Tibial nerve (tissue), 4 donors: ENCODE results near the gene ZDHHC1. TPM values are rescaled to one million over a fixed set of nuclear protein-coding genes. Genes with fewer than 3 reads are reported as not detected.

Experiments
- DNase-seq, 2 donors: peaks; one replicate each; pipeline ENCODE4 v3.0.0-alpha.2; 2019; ENCODE audit warnings: low spot score in 2 of 2
- H3K27ac ChIP-seq, 4 donors: fragments of 200-600 bp; sonication (generic) in 3 of 4; one replicate each; pipeline ENCODE4 v1.5.1; 2017 to 2019; ENCODE audit warnings: mild to moderate bottlenecking in 1 of 4
- H3K27me3 ChIP-seq, 2 donors: fragments of 200-600 bp; sonication (generic) in 1 of 2; one replicate each; pipeline versions ENCODE4 v1.5.1 to v1.6.0; 2017 to 2019
- H3K36me3 ChIP-seq, 3 donors: fragments of 200-600 bp; sonication (generic); one replicate each; pipeline ENCODE4 v1.5.1; 2018 to 2019
- H3K4me1 ChIP-seq, 4 donors: fragments of 200-600 bp; sonication (generic) in 3 of 4; one replicate each; pipeline ENCODE4 v1.5.1; 2017 to 2019
- H3K4me3 ChIP-seq, 4 donors: fragments of 200-600 bp; sonication (generic) in 3 of 4; one replicate each; pipeline ENCODE4 v1.5.1; 2017 to 2019; ENCODE audit warnings: mild to moderate bottlenecking in 1 of 4, moderate library complexity in 1 of 4
- H3K9me3 ChIP-seq, 4 donors: fragments of 200-600 bp; sonication (generic) in 3 of 4; one replicate each; pipeline ENCODE4 v1.5.1; 2017 to 2019
- EP300 ChIP-seq, 2 donors: sonication (generic); formaldehyde crosslinking; IDR thresholded peaks; one replicate each; pipeline ENCODE4 v1.6.1; 2017; ENCODE audit warnings: antibody characterized with exemption in 2 of 2, mild to moderate bottlenecking in 1 of 2
- POLR2A ChIP-seq, 2 donors: fragments of 450-650 bp; IDR thresholded peaks; one replicate each; pipeline ENCODE4 v1.6.1; 2017; ENCODE audit warnings: antibody characterized with exemption in 2 of 2, mild to moderate bottlenecking in 2 of 2, moderate library complexity in 2 of 2
- WGBS, 2 donors: methylation state at CpG; one replicate each; pipeline ENCODE4 v1.1.5; 2018; 5-methylcytosine and 5-hydroxymethylcytosine counted together
- total RNA-seq, 4 donors: library from RNA; depleted of rRNA; stranded (reverse); fragments of >200 nt; gene quantifications; one replicate each; pipeline ENCODE4 v1.1.0, GENCODE V29; 2016
- TF ChIP-seq, protein P1 (sequence below), 5 experiments: fragments of 200-600 bp in 3 of 5; fragments of 450-650 bp in 2 of 5; sonication (generic) in 3 of 5; IDR thresholded peaks; one replicate each; pipeline ENCODE4 v1.5.1; 2016 to 2019; ENCODE audit warnings: antibody characterized with exemption in 5 of 5, mild to moderate bottlenecking in 3 of 5, moderate library complexity in 2 of 5

ZDHHC1 gene
- total RNA-seq, 4 donors from 2014 or later, result 24.3 to 46.2 (median 32.8) TPM

DNA sequence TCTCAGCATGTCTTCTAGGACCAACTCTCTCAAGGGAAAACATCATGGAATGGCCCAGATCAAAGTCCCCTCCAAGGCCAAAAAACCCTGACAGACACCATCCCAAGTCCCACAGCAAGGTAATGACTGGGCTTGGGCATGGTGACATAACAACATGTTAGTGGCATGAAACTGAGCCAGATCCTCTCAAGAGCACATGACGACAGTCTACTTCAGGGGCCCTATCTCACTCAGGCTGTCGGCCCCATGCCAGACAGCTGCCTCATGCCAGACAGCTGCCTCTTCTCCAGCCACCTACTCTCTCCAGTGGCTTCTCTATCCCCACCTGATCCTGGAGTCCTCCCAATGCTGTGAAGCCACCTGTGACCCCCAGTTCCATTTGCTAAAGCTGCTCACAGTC lies 33.1 kb upstream of the ZDHHC1 start:
- DNase-seq, result no peak
- WGBS, 2 donors, result 59 to 77% methylated on average over 2 of the region's 2 CpGs
- Histone ChIP-seq H3K9me3 (no peaks in the 10 kb centered on the region), H3K4me1 (peaks cover 0 to 78% (median 45%) of the 10 kb centered on the region in 4 donors), H3K36me3 (peaks cover 0 to 35% (median 0%) of the 10 kb centered on the region in 3 donors), H3K27me3 (no peaks in the 10 kb centered on the region), H3K27ac (peak overlapping the region in 2 of 4 donors; percentile 25 to 68), H3K4me3 (no peak overlapping the region)
- no peak for TF ChIP-seq EP300 (IDR thresholded peaks at IDR 0.05)
- TF ChIP-seq POLR2A (IDR thresholded peaks at IDR 0.05), result no peak
- TF ChIP-seq, protein P1, sequence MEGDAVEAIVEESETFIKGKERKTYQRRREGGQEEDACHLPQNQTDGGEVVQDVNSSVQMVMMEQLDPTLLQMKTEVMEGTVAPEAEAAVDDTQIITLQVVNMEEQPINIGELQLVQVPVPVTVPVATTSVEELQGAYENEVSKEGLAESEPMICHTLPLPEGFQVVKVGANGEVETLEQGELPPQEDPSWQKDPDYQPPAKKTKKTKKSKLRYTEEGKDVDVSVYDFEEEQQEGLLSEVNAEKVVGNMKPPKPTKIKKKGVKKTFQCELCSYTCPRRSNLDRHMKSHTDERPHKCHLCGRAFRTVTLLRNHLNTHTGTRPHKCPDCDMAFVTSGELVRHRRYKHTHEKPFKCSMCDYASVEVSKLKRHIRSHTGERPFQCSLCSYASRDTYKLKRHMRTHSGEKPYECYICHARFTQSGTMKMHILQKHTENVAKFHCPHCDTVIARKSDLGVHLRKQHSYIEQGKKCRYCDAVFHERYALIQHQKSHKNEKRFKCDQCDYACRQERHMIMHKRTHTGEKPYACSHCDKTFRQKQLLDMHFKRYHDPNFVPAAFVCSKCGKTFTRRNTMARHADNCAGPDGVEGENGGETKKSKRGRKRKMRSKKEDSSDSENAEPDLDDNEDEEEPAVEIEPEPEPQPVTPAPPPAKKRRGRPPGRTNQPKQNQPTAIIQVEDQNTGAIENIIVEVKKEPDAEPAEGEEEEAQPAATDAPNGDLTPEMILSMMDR (IDR thresholded peaks at IDR 0.05), result no peak

DNA sequence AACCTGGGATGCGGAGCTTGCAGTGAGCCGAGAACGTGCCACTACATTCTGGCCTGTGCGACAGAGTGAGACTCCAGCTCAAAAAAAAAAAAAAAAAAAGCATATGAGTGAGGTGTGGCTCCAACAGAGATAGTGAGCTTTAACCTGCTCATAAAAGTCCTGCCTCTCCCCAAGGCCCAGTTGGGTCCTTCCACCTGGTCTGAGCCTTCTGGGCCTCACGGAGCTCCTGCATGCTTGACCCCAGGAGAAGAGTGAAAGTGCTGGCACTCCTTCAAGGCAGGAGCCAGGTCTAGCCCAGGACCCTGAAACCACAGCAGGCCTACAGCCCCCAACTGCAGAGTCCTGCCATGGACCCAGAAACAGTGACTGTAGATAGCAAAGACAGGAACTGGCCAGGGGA lies 32.3 kb upstream of the ZDHHC1 start:
- 95 to 100% methylated on average over 5 of the region's 5 CpGs for WGBS, 2 donors

DNA sequence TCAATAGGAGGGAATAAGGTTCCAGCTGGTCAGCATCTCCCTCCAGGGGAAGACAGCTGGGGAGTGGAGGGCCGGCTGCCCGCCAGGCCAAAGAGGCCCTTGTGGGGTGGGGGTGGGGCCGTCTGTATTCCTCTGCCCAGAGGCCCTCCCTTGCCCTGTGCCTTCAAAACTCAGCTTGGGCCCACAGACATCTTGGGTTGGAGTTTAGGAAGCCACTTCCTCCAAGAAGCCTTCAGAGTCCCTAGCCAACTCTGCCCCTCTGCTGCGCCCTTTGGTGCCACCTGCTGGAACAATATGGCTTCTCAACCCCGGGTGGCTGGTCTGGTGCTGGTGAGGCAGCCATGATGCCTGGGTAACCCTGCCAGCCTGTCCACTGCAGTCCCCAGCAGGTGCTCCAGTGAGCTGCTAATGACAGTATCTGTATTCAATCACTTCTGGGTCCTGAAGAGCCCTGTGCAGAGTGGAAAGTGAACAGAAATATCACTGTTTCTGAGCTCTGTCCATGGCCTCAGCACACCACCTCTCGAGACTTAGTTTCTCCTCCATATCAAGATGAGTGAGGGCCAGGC lies 31.3 kb upstream of the ZDHHC1 start:
- 38 to 53% methylated on average over 6 of the region's 6 CpGs for WGBS, 2 donors
- Histone ChIP-seq H3K36me3 (peaks cover 0 to 43% (median 2%) of the 10 kb centered on the region in 3 donors), H3K4me3 (no peak overlapping the region), H3K27ac (peak overlapping the region in 1 of 4 donors; percentile 42), H3K4me1 (peaks cover 0 to 88% (median 51%) of the 10 kb centered on the region in 4 donors), H3K27me3 (no peaks in the 10 kb centered on the region), H3K9me3 (no peaks in the 10 kb centered on the region)
- no peak for DNase-seq
- no peak for TF ChIP-seq POLR2A (IDR thresholded peaks at IDR 0.05)
- TF ChIP-seq, protein P1 (IDR thresholded peaks at IDR 0.05), result peak in 3 of 5 experiments; percentile 15 to 32 (median 27)

More for the DNA sequence above, 32.3 kb upstream of the ZDHHC1 start:
- peak overlapping the region in 1 of 4 donors; percentile 68 for H3K27ac ChIP-seq
- DNase-seq, result no peak
- no peak overlapping the region for H3K4me3 ChIP-seq
- H3K4me1 ChIP-seq, result peaks cover 0 to 78% (median 46%) of the 10 kb centered on the region in 4 donors
- peaks cover 0 to 41% (median 0%) of the 10 kb centered on the region in 3 donors for H3K36me3 ChIP-seq
- H3K27me3 ChIP-seq, result no peaks in the 10 kb centered on the region
- TF ChIP-seq EP300 (IDR thresholded peaks at IDR 0.05), result no peak
- TF ChIP-seq, protein P1 (IDR thresholded peaks at IDR 0.05), result no peak
- no peak for TF ChIP-seq POLR2A (IDR thresholded peaks at IDR 0.05)
- H3K9me3 ChIP-seq, result no peaks in the 10 kb centered on the region

DNA sequence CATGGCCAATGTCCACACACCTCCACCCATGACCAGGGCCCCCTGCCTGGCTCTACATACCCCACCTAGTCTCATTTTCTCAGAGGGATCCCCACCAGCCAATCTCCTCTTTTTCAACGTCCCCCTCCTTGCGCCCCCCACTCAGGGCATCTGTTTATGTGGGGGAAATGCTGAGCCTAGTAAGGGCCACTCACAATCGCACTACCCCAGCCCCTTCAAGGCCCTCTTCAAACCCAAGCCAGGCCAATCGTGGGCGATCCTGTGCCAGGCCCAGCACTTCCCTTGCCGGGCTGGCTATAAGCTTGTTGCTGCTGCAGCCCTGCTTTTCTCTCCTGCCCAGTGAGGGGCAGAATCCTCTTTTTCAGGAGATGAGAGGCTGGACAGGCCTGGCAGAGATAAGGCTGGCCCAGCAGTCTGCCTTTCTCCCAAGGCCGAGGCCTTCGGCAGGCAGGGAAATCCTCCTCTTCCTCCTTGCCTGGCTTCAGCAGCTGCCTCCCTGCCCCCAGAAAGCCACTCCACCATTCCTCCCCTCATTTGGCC lies 30.8 kb upstream of the ZDHHC1 start:
- H3K36me3 ChIP-seq, result peaks cover 0 to 39% (median 3%) of the 10 kb centered on the region in 3 donors
- WGBS, 2 donors, result 50 to 87% methylated on average over 6 to 8 of the region's 8 CpGs
- peaks cover 0 to 89% (median 52%) of the 10 kb centered on the region in 4 donors for H3K4me1 ChIP-seq
- H3K27ac ChIP-seq, result peak overlapping the region in 2 of 4 donors; percentile 13 to 42
- H3K9me3 ChIP-seq, result no peaks in the 10 kb centered on the region
- TF ChIP-seq, protein P1 (IDR thresholded peaks at IDR 0.05), result no peak
- no peak for TF ChIP-seq POLR2A (IDR thresholded peaks at IDR 0.05)
- TF ChIP-seq EP300 (IDR thresholded peaks at IDR 0.05), result no peak
- H3K4me3 ChIP-seq, result no peak overlapping the region
- no peaks in the 10 kb centered on the region for H3K27me3 ChIP-seq
- no peak for DNase-seq
